K562 (cell line): ENCODE results near the gene FOXN1. TPM values are rescaled to one million over a fixed set of nuclear protein-coding genes. Genes with fewer than 3 reads are reported as not detected.

Source experiments
- CHAMP1 ChIP-seq: fragments of 450-650 bp; IDR thresholded peaks from 2 replicates; pipeline ENCODE4 v1.6.1; 2016; ENCODE audit warnings: mild to moderate bottlenecking
- CUX1 ChIP-seq: fragments of 200-800 bp; sonication (Bioruptor generic); IDR thresholded peaks from 2 replicates; pipeline ENCODE4 v1.6.1; 2016; ENCODE audit warnings: missing genetic modification characterization, missing compliant biosample characterization
- EHMT2 ChIP-seq: fragments of 450-650 bp; IDR thresholded peaks from 2 replicates; pipeline ENCODE4 v1.6.1; 2018; ENCODE audit warnings: antibody characterized with exemption
- GABPB2 ChIP-seq: fragments of 250-450 bp; sonication (Bioruptor Pico); conservative IDR thresholded peaks from 2 replicates; pipeline ENCODE4 v1.5.1; 2021; ENCODE audit warnings: mild to moderate bottlenecking
- HDAC2 ChIP-seq: fragments of 450-650 bp; IDR thresholded peaks from 2 replicates; pipeline ENCODE4 v1.6.1; 2016; ENCODE audit warnings: mild to moderate bottlenecking
- KLF1 ChIP-seq: fragments of 450-650 bp; IDR thresholded peaks from 2 replicates; pipeline ENCODE4 v1.6.1; 2016; ENCODE audit warnings: missing genetic modification characterization, missing compliant biosample characterization
- MITF ChIP-seq: IDR thresholded peaks from 2 replicates; pipeline ENCODE4 v1.6.1; 2014; ENCODE audit warnings: antibody characterized with exemption
- NBN ChIP-seq: fragments of 450-650 bp; IDR thresholded peaks from 2 replicates; pipeline ENCODE4 v1.6.1; 2016; ENCODE audit warnings: low read depth, mild to moderate bottlenecking
- NCOA6 ChIP-seq: fragments of 450-650 bp; IDR thresholded peaks from 2 replicates; pipeline ENCODE4 v1.6.1; 2017; ENCODE audit warnings: mild to moderate bottlenecking
- NR2C1 ChIP-seq, 2 experiments: fragments of 450-650 bp; IDR thresholded peaks; 2 replicates each; pipeline ENCODE4 v1.6.1; 2017; ENCODE audit warnings: mild to moderate bottlenecking in 2 of 2, antibody characterized with exemption in 1 of 2, inconsistent platforms in 1 of 2, missing compliant biosample characterization in 1 of 2, missing genetic modification characterization in 1 of 2
- PML ChIP-seq: IDR thresholded peaks from 2 replicates; pipeline ENCODE4 v1.6.1; 2012; ENCODE audit warnings: low read length, inconsistent platforms
- POLR2AphosphoS2 ChIP-seq: IDR thresholded peaks from 2 replicates; pipeline ENCODE4 v1.6.1; 2012; ENCODE audit warnings: low read length, improper control_type of control experiment
- RBBP5 ChIP-seq: fragments of 200-600 bp; sonication (generic); IDR thresholded peaks from 2 replicates; pipeline ENCODE4 v1.6.1; 2012; ENCODE audit warnings: borderline replicate concordance, mild to moderate bottlenecking, low read length, control low read depth, inconsistent platforms; ENCODE audit not compliant: insufficient read depth, poor library complexity, severe bottlenecking
- RBM39 ChIP-seq: fragments of 200-400 bp; formaldehyde crosslinking; optimal IDR thresholded peaks from 2 replicates; pipeline ENCODE3; 2018; ENCODE audit warnings: low read depth, low read length
- SOX6 ChIP-seq: fragments of 450-650 bp; IDR thresholded peaks from 2 replicates; pipeline ENCODE4 v1.6.1; 2014; ENCODE audit warnings: mild to moderate bottlenecking
- TARDBP ChIP-seq: fragments of 450-650 bp; IDR thresholded peaks from 2 replicates; pipeline ENCODE4 v1.6.1; 2016
- ZKSCAN8 ChIP-seq: fragments of 200-800 bp; sonication (Bioruptor generic); IDR thresholded peaks from 2 replicates; pipeline ENCODE4 v1.6.1; 2016; ENCODE audit warnings: missing genetic modification characterization, missing compliant biosample characterization
- ZNF280A ChIP-seq: fragments of 450-650 bp; IDR thresholded peaks from 2 replicates; pipeline ENCODE4 v1.6.1; 2018; ENCODE audit warnings: mild to moderate bottlenecking, low read depth; ENCODE audit not compliant: partially characterized antibody
- ZNF589 ChIP-seq: fragments of 200-800 bp; sonication (Bioruptor generic); IDR thresholded peaks from 2 replicates; pipeline ENCODE4 v1.6.1; 2016; ENCODE audit warnings: low read depth, missing genetic modification characterization, missing compliant biosample characterization
- polyA plus RNA-seq, 8 experiments: library from polyadenylated mRNA; depleted of rRNA in 4 of 8; stranded (reverse) in 5 of 8; unstranded in 3 of 8; fragments of >200 nt; fragmentation: Nextera tagmentation in 2 of 8; fragmentation: Illumina TruSeq in 1 of 8; extraction: Ambion mirVana in 2 of 8; extraction: Trizol in 1 of 8; gene quantifications; 2 replicates each; pipeline versions ENCODE4 v1.2.1 to v1.2.3, GENCODE V29; 2011 to 2014; ENCODE audit warnings: inconsistent platforms in 1 of 8, missing spikeins in 1 of 8
- total RNA-seq, 7 experiments: library from RNA; depleted of rRNA in 6 of 7; stranded (reverse); fragments of >200 nt in 6 of 7; fragmentation: Illumina TruSeq in 2 of 7; extraction: Trizol in 2 of 7; gene quantifications; 2 replicates each; pipeline versions ENCODE4 v1.2.1 to v1.2.3, GENCODE V29; 2011 to 2021; ENCODE audit warnings: low replicate concordance in 1 of 7

FOXN1 gene
- total and polyA plus RNA-seq, 9 of the 15 experiments (the other 6 are each of a cell fraction or from before 2014, with no cell fraction given) = not detected

- TF ChIP-seq NBN (peak; percentile 53; the same call in 1 of the 2 replicates), KLF1 (tag) (no peak), EHMT2 (no peak), PML (peak; percentile 97), NCOA6 (no peak), HDAC2 (peak; percentile 79), POLR2AphosphoS2 (no peak), MITF (0 out of 2 replicates have a peak, but pooled peaks have one; percentile 30), TARDBP (peak; percentile 91), RBBP5 (no peak), ZKSCAN8 (CRISPR knock-in tag) (peak; percentile 68; the same call in 1 of the 2 replicates), ZNF589 (CRISPR knock-in tag) (peak; percentile 93), ZNF280A (no peak), SOX6 (peak; percentile 92), RBM39 (no peak), CUX1 (CRISPR knock-in tag) (no peak), GABPB2 (CRISPR knock-in tag) (no peak), CHAMP1 (peak; percentile 89), NR2C1 (IDR thresholded peaks at IDR 0.05) (peak; percentile 91), NR2C1 (tag; IDR thresholded peaks at IDR 0.05) (peak; percentile 89)
Observed at GRCh38 chr17:28527181-28527681, 21.1 kb downstream of the FOXN1 start (continued).
